T-helper 9 cell (primary cell): ENCODE measurements around the gene SEC16A.

Source experiments
- DNase-seq: peaks from one replicate; pipeline ENCODE4 v3.0.0-alpha.2; 2020

SEC16A gene

GRCh38 chr9:136486823-136487620 is 4.2 kb upstream of the SEC16A start:
- no peak for DNase-seq

DNA sequence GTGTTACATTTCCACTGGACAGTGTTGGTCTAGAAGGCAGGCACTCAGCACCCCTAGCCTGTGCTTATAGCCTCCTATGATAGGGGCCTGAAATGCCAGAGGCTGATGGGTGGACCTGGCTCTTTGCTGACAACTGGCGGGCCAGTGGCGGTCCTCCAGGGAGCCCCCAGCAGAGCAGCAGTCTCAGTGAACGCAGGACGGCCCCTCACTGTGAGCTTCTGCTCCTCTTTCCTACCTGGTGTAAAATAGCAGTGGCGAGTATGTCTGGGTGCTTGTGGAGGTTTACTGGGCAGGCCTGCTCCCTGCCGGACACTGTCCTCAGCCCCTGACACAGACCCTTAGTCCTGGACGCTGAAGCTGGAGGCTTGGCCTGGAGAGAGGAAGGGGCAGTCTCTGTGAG is 3.3 kb upstream of the SEC16A start:
- no peak for DNase-seq

DNA sequence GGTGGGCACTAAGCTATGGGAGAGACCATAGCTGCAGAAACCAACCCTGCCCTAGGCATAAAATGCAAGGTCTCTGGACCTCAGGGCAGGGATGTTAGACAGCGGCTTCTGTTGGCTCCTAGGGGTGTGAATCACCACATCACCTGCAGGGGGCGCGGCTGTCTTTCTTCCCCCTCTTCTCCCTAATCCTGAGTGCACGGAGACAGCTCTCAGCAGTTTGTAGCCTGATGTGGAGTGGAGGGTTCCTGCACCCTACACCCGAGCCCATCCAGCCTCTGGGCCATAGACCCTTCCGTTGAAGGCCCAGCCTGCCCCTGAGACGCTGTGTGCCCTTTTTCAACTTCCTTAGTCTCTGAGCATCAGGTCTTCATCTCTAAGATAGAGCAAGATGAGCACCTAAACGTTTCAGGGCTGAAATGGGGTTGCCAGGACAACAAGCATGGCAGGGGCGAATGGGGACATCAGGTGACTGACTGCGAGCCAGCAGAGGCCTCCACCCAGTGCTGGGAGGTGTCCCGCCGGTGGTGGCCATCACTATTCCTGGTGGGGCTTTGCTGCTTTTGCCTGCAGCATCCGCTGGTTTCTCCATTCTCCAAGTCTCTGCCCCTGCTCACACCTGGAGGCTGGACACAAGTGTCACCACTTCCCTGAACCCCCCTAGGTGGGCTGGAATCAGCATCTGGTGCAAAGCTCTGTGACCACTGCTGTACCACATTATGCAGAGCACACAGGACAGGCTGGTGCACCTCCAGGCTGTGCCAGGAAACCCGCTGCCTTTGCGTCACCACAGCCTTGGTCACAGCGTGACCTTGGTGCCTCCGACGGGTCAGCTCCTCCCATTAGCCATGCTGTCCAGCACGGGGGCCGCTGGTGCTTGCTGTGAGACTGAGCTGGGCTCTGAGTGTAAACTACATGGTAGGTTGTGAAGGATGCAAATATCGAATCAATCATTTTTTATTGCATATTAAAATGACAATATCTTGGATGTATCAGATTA is 2.5 kb upstream of the SEC16A start:
- peak; percentile 84 for DNase-seq

DNA sequence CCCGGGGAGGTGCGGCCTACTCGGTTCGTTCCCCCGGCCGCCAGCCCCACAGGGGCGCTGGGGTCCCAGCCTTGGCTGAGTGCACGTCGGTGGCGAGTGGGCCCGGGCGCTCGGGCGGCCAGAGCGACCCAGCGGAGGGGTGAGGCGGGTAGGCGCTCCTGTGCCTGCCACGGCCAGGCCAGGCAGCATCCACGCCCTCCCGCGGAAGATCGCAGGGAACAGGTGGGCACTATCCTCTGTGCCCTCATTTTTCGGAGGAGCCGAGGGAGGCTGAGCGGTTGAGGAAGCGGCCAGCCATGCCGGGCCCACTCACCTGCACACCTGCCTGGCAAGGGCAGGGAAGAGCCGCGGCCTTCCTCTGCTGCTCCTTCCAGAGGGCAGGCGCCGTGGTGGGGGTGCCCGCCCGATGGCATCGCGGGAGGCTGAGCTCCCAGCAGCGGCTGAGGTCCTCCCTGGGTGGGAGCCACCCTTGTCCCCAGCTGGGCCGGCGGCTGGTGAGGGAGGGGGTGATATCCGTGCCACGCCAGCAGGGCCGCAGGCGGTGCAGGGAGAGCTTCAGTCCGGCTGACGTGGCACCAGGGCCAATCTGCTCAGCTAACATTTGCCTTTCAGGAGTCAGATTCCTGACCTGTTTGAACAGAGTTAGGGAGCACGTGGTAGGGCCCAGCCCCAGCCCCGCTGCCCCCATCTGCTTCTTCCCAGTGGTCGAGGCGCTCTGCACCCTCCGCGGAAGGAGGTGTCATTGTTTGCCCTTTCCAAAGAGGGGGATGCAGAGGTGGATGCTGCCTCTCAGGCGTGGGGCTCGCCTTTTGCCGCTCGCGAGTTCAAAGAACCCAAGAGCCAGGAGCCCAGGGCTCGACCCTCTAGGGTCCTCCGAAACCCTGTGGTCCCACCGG is 1.6 kb upstream of the SEC16A start:
- peak; percentile 17 for DNase-seq

DNA sequence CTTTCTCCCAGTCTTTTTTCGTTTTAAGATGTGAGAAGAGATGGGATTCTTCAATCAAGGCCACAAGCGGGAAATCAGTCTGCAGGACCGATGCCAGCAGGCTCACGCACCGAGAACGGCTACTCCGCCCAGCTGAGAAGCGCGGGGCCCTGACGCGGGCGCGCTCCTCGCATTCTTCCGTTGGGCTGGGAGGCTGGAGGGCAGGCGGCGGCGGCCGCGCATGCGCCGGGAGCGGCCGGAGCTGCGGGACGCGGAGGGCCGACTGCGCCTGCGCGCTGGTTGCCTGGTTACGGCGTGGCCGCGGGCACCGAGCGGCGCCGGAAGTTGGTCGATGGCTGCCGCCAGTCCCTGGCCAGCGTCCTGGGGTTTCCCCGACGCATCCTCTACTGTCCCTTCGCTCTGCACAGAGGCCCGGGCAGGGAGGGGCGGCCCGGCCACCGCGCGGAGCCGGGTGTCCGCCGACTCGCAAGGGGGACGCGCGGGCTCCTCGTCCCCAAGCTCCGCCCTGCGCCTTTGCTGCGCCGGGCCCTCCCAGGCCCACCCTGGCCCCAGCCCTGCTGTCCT is 831 bp upstream of the SEC16A start:
- DNase-seq, result peak; percentile 94

- no peak for DNase-seq
These were observed 621 bp downstream of the SEC16A start for GRCh38 chr9:136482046-136482792.

DNA sequence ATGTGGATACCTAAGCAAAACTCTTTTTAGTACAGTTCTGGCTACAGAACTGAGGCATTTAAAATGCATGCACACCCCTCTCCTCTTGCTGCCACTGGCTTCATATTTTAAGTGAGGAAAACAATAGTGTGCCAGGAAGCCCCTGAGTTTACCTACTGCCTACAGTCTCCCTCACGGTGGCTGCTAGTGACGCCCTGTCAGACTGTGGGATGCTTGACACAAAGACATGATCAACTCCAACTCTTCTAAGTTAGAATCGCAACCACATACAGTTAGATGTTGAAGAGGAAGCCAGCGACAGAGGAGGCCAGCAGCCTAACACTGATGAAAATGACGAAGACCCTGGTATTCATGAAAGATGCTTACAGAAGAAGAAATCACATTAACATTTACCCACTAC is 1.3 kb downstream of the SEC16A start:
- DNase-seq, result no peak

DNA sequence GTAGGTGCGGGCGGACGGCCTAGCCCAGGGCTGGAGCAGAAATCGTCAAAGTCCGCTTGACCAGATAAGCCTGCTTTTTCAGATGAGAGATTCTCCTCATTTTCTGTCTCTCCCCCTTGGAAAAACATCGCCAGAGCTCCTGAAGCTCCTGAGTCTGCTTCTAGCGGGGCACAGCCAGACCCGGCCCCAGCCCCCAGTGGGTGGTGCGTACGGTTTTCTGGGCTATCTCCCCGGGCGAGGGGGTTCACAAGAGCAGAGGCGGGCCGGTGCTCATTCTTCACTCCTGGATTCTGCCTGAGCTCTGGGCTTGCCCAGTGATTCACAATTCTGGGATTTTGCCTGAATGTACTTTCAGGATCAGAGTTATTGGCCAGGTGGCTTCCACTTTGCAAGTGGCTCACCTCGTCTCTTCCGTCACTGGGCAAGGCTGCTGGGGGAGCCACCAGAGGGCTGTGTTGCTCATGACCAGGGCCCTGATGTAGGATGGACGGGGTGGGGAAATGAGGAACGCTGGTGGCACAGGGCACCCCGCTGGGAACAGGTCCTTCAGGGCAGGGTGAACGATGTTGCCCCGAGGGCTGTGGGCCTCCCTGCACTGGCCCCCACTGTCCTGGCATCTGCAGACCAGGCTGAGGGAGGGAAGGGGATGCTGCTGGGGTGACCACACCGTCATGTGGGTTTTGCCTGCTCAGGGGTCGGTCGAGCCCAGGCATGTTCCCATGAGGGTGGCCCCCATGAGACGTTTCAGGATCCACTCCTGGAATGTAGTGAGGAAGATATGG is 6.3 kb downstream of the SEC16A start:
- DNase-seq, result no peak

- no peak for DNase-seq
These were observed 7.6 kb downstream of the SEC16A start for GRCh38 chr9:136474974-136475865.

- no peak for DNase-seq
These were observed 8.7 kb downstream of the SEC16A start for GRCh38 chr9:136474021-136474640.

DNA sequence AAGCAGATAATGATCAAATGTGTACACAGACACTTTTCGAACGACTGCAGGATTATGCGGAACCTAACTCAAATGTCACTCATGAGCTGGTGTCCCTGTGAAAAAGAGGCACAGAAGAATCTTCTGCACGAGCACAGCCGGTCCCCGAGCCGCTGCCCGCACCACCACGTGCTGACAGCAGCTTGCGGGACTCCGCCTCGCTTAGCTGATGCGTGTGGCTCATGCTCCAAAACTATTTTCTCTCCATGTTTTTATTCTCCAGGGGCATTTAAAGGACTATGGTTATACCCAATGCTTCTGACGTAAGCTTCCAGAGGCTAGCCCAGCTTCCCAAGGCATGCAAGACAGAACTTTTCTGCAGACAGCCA is 9.5 kb downstream of the SEC16A start:
- no peak for DNase-seq

- DNase-seq, result no peak
These were observed 10.0 kb downstream of the SEC16A start for GRCh38 chr9:136472640-136473353.

DNA sequence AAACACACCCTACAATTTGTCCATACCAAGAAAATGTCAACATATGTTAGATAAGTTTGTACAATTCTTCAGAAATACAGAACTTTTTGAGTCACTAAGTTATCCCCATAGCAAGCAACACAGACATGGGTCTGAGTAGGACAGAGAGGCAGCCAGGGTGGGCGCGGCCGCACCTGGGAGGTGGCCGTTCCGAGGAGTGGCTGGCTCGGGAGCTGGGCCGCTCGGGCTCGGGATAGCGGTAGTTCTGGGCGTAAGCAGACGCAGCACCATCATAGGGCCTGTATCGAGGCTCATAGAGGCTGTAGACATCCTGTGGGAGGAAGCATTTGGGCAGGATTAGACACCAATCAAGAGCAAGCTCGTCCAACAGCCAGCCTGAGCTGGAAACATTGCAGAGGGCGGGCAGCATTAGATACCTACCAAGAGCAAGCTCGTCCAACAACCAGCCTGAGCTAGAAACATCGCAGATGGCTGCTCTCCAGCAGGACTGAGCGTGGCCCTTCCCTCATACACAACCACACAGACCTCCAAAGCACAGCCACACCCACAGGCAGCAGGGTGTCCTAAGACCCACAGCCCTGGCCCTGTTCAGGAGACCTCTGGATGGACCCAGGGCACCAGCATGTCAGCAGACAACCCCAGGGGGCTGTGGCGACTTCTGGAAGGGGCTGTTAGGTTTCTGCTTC is 10.9 kb downstream of the SEC16A start:
- no peak for DNase-seq

GRCh38 chr9:136470792-136471469 is 11.9 kb downstream of the SEC16A start:
- no peak for DNase-seq

- DNase-seq, result no peak
These were observed 12.5 kb downstream of the SEC16A start for GRCh38 chr9:136470356-136470755.

- no peak for DNase-seq
These were observed 15.1 kb downstream of the SEC16A start for GRCh38 chr9:136467766-136468165.

DNA sequence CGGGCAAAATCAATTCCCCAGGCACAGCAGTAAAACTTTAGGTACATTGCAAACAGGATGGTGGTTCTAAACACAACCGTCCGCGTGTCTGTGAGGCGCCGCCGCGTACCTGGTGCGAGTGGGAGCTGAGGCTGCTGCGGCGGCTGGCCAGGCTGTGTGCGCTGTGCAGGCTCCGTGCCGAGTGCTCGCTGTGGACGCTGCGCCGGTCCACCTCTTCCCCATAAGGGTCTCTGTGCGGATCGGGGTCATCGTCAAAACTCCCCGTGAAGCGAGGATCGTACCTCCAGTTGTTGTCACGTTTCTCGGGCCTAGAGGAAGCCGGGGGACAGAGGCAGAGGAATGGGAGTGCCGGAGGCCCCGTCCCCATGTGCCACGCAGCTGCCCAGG is 16.7 kb downstream of the SEC16A start:
- no peak for DNase-seq
